ENCODE measurements around the gene CNTN4.

Gene CNTN4

GRCh38 chr3:2415083-2415482 is 316.4 kb downstream of the CNTN4 start:
- Histone ChIP-seq H3K27ac (replicated peaks) (no peak overlapping the region), H3K4me3 (replicated peaks; ENCODE audit: insufficient read depth, low read length) (no peak overlapping the region), H3K27me3 (ENCODE audit: insufficient read depth, poor library complexity, severe bottlenecking) (no peaks in the 10 kb centered on the region)
- TF ChIP-seq CTCF (IDR thresholded peaks at IDR 0.05; ENCODE audit: insufficient read depth, low read length) = no peak
- TF ChIP-seq REST (IDR thresholded peaks at IDR 0.05; ENCODE audit: insufficient replicate concordance, low read depth) = no peak
- no peak for TF ChIP-seq POLR2AphosphoS5 (IDR thresholded peaks at IDR 0.05; ENCODE audit: low read depth)
- TF ChIP-seq SPI1 (IDR thresholded peaks at IDR 0.05; ENCODE audit: borderline replicate concordance, low read depth) = no peak
- no peak for TF ChIP-seq GABPA (IDR thresholded peaks at IDR 0.05; ENCODE audit: low read depth)
- no peak for DNase-seq (ENCODE audit: low read depth in 1 of 2, low spot score in 1 of 2)

- no peak overlapping the region for H3K27ac ChIP-seq (replicated peaks)
- no peaks in the 10 kb centered on the region for H3K27me3 ChIP-seq (ENCODE audit: insufficient read depth, poor library complexity, severe bottlenecking)
- H3K4me3 ChIP-seq (replicated peaks; ENCODE audit: insufficient read depth, low read length) = no peak overlapping the region
- no peak for DNase-seq (ENCODE audit: low read depth in 1 of 2, low spot score in 1 of 2)
- TF ChIP-seq REST (IDR thresholded peaks at IDR 0.05; ENCODE audit: insufficient replicate concordance, low read depth) (no peak), SPI1 (IDR thresholded peaks at IDR 0.05; ENCODE audit: borderline replicate concordance, low read depth) (no peak), CTCF (IDR thresholded peaks at IDR 0.05; ENCODE audit: insufficient read depth, low read length) (no peak), GABPA (IDR thresholded peaks at IDR 0.05; ENCODE audit: low read depth) (no peak), POLR2AphosphoS5 (IDR thresholded peaks at IDR 0.05; ENCODE audit: low read depth) (no peak)
Observed at GRCh38 chr3:2420919-2421318, 322.3 kb downstream of the CNTN4 start.

DNA sequence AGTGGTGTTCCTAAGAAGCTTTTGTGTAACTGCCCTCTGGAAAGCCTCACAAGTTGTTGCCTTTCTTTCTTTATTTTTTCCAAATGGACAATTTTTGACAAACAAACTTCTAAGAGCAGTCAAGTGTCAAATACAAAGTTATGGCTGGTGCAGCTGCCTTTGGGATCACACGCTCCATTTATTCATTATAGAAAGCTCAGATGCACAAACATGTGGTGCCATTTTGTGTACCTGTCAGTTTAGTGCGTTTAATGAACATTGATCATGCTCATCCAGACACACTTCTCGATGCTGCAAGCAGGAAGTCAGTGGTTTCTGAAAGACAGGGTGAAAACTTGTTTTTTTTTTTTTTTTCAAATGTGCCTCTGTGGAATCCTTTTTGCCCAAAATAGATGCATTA is 324.5 kb downstream of the CNTN4 start:
- H3K4me3 ChIP-seq (replicated peaks; ENCODE audit: insufficient read depth, low read length) = no peak overlapping the region
- TF ChIP-seq SPI1 (IDR thresholded peaks at IDR 0.05; ENCODE audit: borderline replicate concordance, low read depth) (no peak), GABPA (IDR thresholded peaks at IDR 0.05; ENCODE audit: low read depth) (no peak), REST (IDR thresholded peaks at IDR 0.05; ENCODE audit: insufficient replicate concordance, low read depth) (no peak), CTCF (IDR thresholded peaks at IDR 0.05; ENCODE audit: insufficient read depth, low read length) (no peak), POLR2AphosphoS5 (IDR thresholded peaks at IDR 0.05; ENCODE audit: low read depth) (no peak)

More for the DNA sequence above, 324.5 kb downstream of the CNTN4 start:
- no peak for DNase-seq (ENCODE audit: low read depth in 1 of 2, low spot score in 1 of 2)
- Histone ChIP-seq H3K27me3 (ENCODE audit: insufficient read depth, poor library complexity, severe bottlenecking) (no peaks in the 10 kb centered on the region), H3K27ac (replicated peaks) (no peak overlapping the region)
